ENCODE data around the gene CCDC191.

Gene CCDC191

DNA sequence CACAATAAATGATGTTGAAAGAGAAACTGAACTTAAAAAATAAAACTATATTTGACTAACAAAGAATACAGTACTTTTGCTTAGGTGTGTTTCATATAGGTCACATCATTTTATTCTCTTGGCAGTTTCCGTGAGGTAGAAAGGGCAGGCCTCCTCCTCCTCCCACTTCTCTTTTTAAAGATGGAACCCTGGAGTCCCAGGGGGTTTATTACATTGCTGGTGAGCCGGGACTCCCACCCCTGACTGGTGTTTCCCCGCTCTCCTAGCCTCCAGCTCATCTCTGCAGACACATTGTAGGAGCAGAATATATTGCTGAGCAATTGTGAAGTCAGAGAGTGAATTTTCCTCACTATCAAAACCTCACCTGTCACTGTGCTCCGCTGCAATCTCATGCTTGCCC, 78.5 kb downstream of the CCDC191 start:
- H3K36me3 ChIP-seq (ENCODE audit: control insufficient read depth, insufficient read depth, low read length) = no peaks in the 10 kb centered on the region
- no peak overlapping the region for H3K4me3 ChIP-seq (ENCODE audit: low read length)
- H3K27me3 ChIP-seq (ENCODE audit: insufficient read depth, low read length, poor library complexity) = no peaks in the 10 kb centered on the region
- no peak overlapping the region for H2BK120ac ChIP-seq (ENCODE audit: low read depth, low read length)
- H3K79me2 ChIP-seq (ENCODE audit: control insufficient read depth, insufficient read depth, low read length) = no peaks in the 10 kb centered on the region
- H4K5ac ChIP-seq (ENCODE audit: low read length) = no peak overlapping the region
- H2BK5ac ChIP-seq (ENCODE audit: low read length) = no peak overlapping the region
- H3K27ac ChIP-seq (ENCODE audit: low read depth, low read length) = no peak overlapping the region
- H2AK5ac ChIP-seq (ENCODE audit: low read length) = no peak overlapping the region
- no peak overlapping the region for H3K4ac ChIP-seq (ENCODE audit: low read depth, low read length)
- no peak overlapping the region for H4K8ac ChIP-seq (ENCODE audit: low read depth, low read length)
- no peak overlapping the region for H3K4me2 ChIP-seq (ENCODE audit: low read length)
- H3K9ac ChIP-seq (ENCODE audit: low read length) = no peak overlapping the region
- no CpG with 5 or more reads among the region's 4 CpGs for WGBS (ENCODE audit: extremely low coverage, insufficient coverage, low lambda C conversion rate)
- H3K79me1 ChIP-seq (ENCODE audit: low read length) = no peaks in the 10 kb centered on the region
- no peak overlapping the region for H3K18ac ChIP-seq (ENCODE audit: low read length)
- H3K56ac ChIP-seq (ENCODE audit: low read length) = no peak overlapping the region
- no peaks in the 10 kb centered on the region for H3K4me1 ChIP-seq (ENCODE audit: control insufficient read depth, low read depth, low read length)
- no peak overlapping the region for H2BK15ac ChIP-seq (replicated peaks; ENCODE audit: low read depth)
- H3K23ac ChIP-seq (ENCODE audit: low read length) = no peak overlapping the region
- no peak for DNase-seq

DNA sequence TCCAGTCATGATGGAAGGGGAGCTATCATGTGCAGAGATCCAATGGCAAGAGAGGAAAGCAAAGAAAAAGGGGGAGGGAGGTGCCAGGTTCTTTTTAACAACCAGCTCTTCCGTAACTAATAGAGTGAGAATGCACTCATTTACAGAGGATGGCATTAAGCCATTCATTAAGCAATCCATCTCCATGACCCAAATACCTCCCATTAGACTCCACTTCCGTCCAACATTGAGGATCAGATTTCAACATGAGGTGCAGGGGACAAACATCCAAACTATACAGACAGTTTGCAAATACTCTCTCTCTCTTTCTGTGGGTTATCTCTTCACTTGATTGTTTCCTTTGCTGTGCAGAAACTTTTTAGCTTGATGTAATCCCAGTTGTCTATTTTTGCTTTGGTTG, 87.3 kb downstream of the CCDC191 start:
- no peak for DNase-seq
- Histone ChIP-seq H3K9ac (ENCODE audit: low read length) (no peak overlapping the region), H3K56ac (ENCODE audit: low read length) (no peak overlapping the region), H3K4ac (ENCODE audit: low read depth, low read length) (no peak overlapping the region), H4K8ac (ENCODE audit: low read depth, low read length) (no peak overlapping the region), H3K79me1 (ENCODE audit: low read length) (no peaks in the 10 kb centered on the region), H3K79me2 (ENCODE audit: control insufficient read depth, insufficient read depth, low read length) (no peaks in the 10 kb centered on the region), H4K5ac (ENCODE audit: low read length) (no peak overlapping the region), H3K18ac (ENCODE audit: low read length) (no peak overlapping the region), H3K27me3 (ENCODE audit: insufficient read depth, low read length, poor library complexity) (no peaks in the 10 kb centered on the region), H3K27ac (ENCODE audit: low read depth, low read length) (no peak overlapping the region), H3K36me3 (ENCODE audit: control insufficient read depth, insufficient read depth, low read length) (no peaks in the 10 kb centered on the region), H3K4me2 (ENCODE audit: low read length) (no peak overlapping the region), H2AK5ac (ENCODE audit: low read length) (no peak overlapping the region), H2BK5ac (ENCODE audit: low read length) (no peak overlapping the region), H3K4me3 (ENCODE audit: low read length) (no peak overlapping the region), H2BK15ac (replicated peaks; ENCODE audit: low read depth) (no peak overlapping the region), H2BK120ac (ENCODE audit: low read depth, low read length) (no peak overlapping the region), H3K4me1 (ENCODE audit: control insufficient read depth, low read depth, low read length) (no peaks in the 10 kb centered on the region), H3K23ac (ENCODE audit: low read length) (no peak overlapping the region)
- WGBS (ENCODE audit: extremely low coverage, insufficient coverage, low lambda C conversion rate) = no CpG with 5 or more reads among the region's 2 CpGs

DNA sequence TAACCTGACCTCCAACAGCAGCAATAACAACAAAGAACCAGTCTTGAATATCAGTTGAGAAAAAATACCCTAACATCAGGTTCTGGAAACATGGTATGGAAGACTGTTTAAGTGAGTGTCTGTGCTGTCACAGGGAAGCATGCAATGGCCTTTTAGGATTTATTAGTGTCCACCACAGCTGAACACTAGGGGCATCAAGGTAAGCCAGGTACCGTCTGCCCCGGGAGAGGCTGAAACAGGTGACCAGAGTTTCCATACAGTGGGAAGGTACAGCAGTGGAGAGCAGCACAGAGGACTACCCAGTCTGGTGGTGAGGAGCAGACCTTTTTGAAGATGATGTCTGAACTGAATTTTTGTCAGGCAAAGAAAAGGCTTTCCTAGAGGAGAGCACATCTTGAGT, 90.2 kb downstream of the CCDC191 start:
- Histone ChIP-seq H4K8ac (ENCODE audit: low read depth, low read length) (no peak overlapping the region), H3K4me1 (ENCODE audit: control insufficient read depth, low read depth, low read length) (no peaks in the 10 kb centered on the region), H3K56ac (ENCODE audit: low read length) (no peak overlapping the region), H2BK5ac (ENCODE audit: low read length) (no peak overlapping the region), H3K27ac (ENCODE audit: low read depth, low read length) (no peak overlapping the region), H3K27me3 (ENCODE audit: insufficient read depth, low read length, poor library complexity) (no peaks in the 10 kb centered on the region), H2BK15ac (replicated peaks; ENCODE audit: low read depth) (no peak overlapping the region), H3K4me3 (ENCODE audit: low read length) (no peak overlapping the region), H3K9ac (ENCODE audit: low read length) (no peak overlapping the region), H3K4ac (ENCODE audit: low read depth, low read length) (no peak overlapping the region), H4K5ac (ENCODE audit: low read length) (no peak overlapping the region), H3K79me1 (ENCODE audit: low read length) (no peaks in the 10 kb centered on the region), H3K36me3 (ENCODE audit: control insufficient read depth, insufficient read depth, low read length) (no peaks in the 10 kb centered on the region), H2BK120ac (ENCODE audit: low read depth, low read length) (no peak overlapping the region), H3K23ac (ENCODE audit: low read length) (no peak overlapping the region), H3K79me2 (ENCODE audit: control insufficient read depth, insufficient read depth, low read length) (no peaks in the 10 kb centered on the region), H3K4me2 (ENCODE audit: low read length) (no peak overlapping the region), H2AK5ac (ENCODE audit: low read length) (no peak overlapping the region), H3K18ac (ENCODE audit: low read length) (no peak overlapping the region)
- DNase-seq = peak; percentile 23
- no CpG with 5 or more reads among the region's 2 CpGs for WGBS (ENCODE audit: extremely low coverage, insufficient coverage, low lambda C conversion rate)

DNA sequence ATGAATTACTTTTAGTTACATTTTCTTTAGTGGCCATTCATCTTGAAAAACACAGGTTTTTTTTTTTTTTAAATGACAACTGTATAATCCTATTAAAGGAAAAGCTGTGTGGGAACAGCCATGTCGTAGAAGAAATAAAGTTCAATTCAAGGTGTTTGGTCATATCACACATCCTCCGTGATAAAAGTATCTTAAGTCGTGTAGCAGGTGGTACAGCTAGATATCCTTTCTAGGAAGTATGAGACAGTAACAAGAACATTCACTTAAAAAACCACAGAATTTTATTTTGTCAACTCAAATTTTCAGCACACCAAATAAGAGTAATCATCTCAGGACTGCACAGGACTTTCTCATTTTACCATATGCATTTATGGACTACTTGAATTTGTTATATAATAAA, 92.4 kb downstream of the CCDC191 start:
- H3K23ac ChIP-seq (ENCODE audit: low read length) = no peak overlapping the region
- H2AK5ac ChIP-seq (ENCODE audit: low read length) = no peak overlapping the region
- no CpG with 5 or more reads among the region's 3 CpGs for WGBS (ENCODE audit: extremely low coverage, insufficient coverage, low lambda C conversion rate)
- H4K5ac ChIP-seq (ENCODE audit: low read length) = no peak overlapping the region
- H3K79me1 ChIP-seq (ENCODE audit: low read length) = no peaks in the 10 kb centered on the region
- no peak overlapping the region for H3K4ac ChIP-seq (ENCODE audit: low read depth, low read length)
- H3K4me3 ChIP-seq (ENCODE audit: low read length) = no peak overlapping the region
- no peak overlapping the region for H3K4me2 ChIP-seq (ENCODE audit: low read length)
- no peak overlapping the region for H2BK15ac ChIP-seq (replicated peaks; ENCODE audit: low read depth)
- no peak overlapping the region for H2BK120ac ChIP-seq (ENCODE audit: low read depth, low read length)
- no peak for DNase-seq
- no peak overlapping the region for H3K18ac ChIP-seq (ENCODE audit: low read length)
- H3K9ac ChIP-seq (ENCODE audit: low read length) = no peak overlapping the region
- no peak overlapping the region for H3K27ac ChIP-seq (ENCODE audit: low read depth, low read length)
- H3K79me2 ChIP-seq (ENCODE audit: control insufficient read depth, insufficient read depth, low read length) = no peaks in the 10 kb centered on the region
- no peaks in the 10 kb centered on the region for H3K36me3 ChIP-seq (ENCODE audit: control insufficient read depth, insufficient read depth, low read length)
- no peak overlapping the region for H4K8ac ChIP-seq (ENCODE audit: low read depth, low read length)
- H3K56ac ChIP-seq (ENCODE audit: low read length) = no peak overlapping the region
- H3K27me3 ChIP-seq (ENCODE audit: insufficient read depth, low read length, poor library complexity) = no peaks in the 10 kb centered on the region
- no peak overlapping the region for H2BK5ac ChIP-seq (ENCODE audit: low read length)
- no peaks in the 10 kb centered on the region for H3K4me1 ChIP-seq (ENCODE audit: control insufficient read depth, low read depth, low read length)

DNA sequence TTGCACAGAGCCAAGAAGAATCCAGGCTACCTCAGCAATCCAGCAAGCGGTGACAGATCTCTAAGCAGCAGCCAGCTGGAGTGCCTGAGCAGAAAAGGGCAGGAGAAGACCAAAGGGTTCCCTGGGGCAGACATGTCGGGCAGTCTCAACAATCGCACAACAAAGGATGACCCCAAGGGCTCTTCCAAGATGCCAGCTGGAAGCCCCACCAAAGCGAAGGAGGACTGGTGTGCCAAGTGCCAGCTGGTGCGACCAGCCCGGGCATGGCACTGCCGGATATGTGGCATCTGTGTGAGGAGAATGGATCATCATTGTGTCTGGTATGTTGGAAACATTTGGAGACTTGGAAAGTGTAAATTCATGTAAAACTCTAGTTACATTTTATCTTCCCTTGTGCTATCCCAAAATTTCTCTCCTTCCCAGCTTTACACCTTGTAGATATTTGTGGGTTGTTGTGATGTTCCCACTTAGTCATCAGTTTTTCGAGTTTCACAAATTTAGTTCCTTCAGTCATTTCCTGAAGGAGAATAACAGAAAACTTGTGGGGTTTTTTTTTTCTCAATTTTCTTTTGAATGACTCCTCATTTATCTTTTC, 102.1 kb downstream of the CCDC191 start:
- Histone ChIP-seq H2BK5ac (ENCODE audit: low read length) (no peak overlapping the region), H3K4me2 (ENCODE audit: low read length) (no peak overlapping the region), H3K27ac (ENCODE audit: low read depth, low read length) (no peak overlapping the region), H2BK120ac (ENCODE audit: low read depth, low read length) (no peak overlapping the region), H3K18ac (ENCODE audit: low read length) (no peak overlapping the region), H3K36me3 (ENCODE audit: control insufficient read depth, insufficient read depth, low read length) (no peaks in the 10 kb centered on the region), H2BK15ac (replicated peaks; ENCODE audit: low read depth) (no peak overlapping the region), H3K9ac (ENCODE audit: low read length) (no peak overlapping the region), H4K5ac (ENCODE audit: low read length) (no peak overlapping the region), H4K8ac (ENCODE audit: low read depth, low read length) (no peak overlapping the region), H3K56ac (ENCODE audit: low read length) (no peak overlapping the region), H3K79me1 (ENCODE audit: low read length) (no peaks in the 10 kb centered on the region), H3K79me2 (ENCODE audit: control insufficient read depth, insufficient read depth, low read length) (no peaks in the 10 kb centered on the region), H3K4ac (ENCODE audit: low read depth, low read length) (no peak overlapping the region), H3K4me3 (ENCODE audit: low read length) (no peak overlapping the region), H3K4me1 (ENCODE audit: control insufficient read depth, low read depth, low read length) (no peaks in the 10 kb centered on the region), H3K23ac (ENCODE audit: low read length) (no peak overlapping the region), H3K27me3 (ENCODE audit: insufficient read depth, low read length, poor library complexity) (no peaks in the 10 kb centered on the region), H2AK5ac (ENCODE audit: low read length) (no peak overlapping the region)
- WGBS (ENCODE audit: extremely low coverage, insufficient coverage, low lambda C conversion rate) = no CpG with 5 or more reads among the region's 8 CpGs
- no peak for DNase-seq

DNA sequence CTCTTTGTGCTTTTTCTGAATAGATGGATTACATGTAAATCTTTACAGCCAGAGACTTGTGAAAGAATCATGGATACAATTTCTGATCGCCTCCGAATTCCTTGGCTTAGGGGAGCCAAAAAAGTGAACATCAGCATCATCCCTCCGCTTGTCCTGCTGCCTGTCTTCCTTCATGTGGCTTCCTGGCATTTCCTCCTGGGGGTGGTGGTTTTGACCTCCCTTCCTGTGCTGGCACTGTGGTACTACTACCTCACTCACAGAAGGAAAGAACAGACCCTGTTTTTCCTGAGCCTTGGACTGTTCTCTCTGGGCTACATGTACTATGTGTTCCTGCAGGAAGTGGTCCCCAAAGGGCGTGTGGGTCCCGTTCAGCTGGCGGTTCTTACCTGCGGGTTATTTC, 102.6 kb downstream of the CCDC191 start:
- no peak overlapping the region for H2BK15ac ChIP-seq (replicated peaks; ENCODE audit: low read depth)
- H3K27ac ChIP-seq (ENCODE audit: low read depth, low read length) = no peak overlapping the region
- H3K56ac ChIP-seq (ENCODE audit: low read length) = no peak overlapping the region
- no peak overlapping the region for H4K5ac ChIP-seq (ENCODE audit: low read length)
- H3K23ac ChIP-seq (ENCODE audit: low read length) = no peak overlapping the region
- H2BK120ac ChIP-seq (ENCODE audit: low read depth, low read length) = no peak overlapping the region
- H2AK5ac ChIP-seq (ENCODE audit: low read length) = no peak overlapping the region
- H3K4ac ChIP-seq (ENCODE audit: low read depth, low read length) = no peak overlapping the region
- no peak overlapping the region for H2BK5ac ChIP-seq (ENCODE audit: low read length)
- no CpG with 5 or more reads among the region's 7 CpGs for WGBS (ENCODE audit: extremely low coverage, insufficient coverage, low lambda C conversion rate)
- no peak overlapping the region for H3K4me3 ChIP-seq (ENCODE audit: low read length)
- no peaks in the 10 kb centered on the region for H3K36me3 ChIP-seq (ENCODE audit: control insufficient read depth, insufficient read depth, low read length)
- H3K18ac ChIP-seq (ENCODE audit: low read length) = no peak overlapping the region
- H4K8ac ChIP-seq (ENCODE audit: low read depth, low read length) = no peak overlapping the region
- H3K27me3 ChIP-seq (ENCODE audit: insufficient read depth, low read length, poor library complexity) = no peaks in the 10 kb centered on the region
- no peak overlapping the region for H3K9ac ChIP-seq (ENCODE audit: low read length)
- peaks cover 1% of the 10 kb centered on the region for H3K4me1 ChIP-seq (ENCODE audit: control insufficient read depth, low read depth, low read length)
- no peaks in the 10 kb centered on the region for H3K79me2 ChIP-seq (ENCODE audit: control insufficient read depth, insufficient read depth, low read length)
- H3K4me2 ChIP-seq (ENCODE audit: low read length) = no peak overlapping the region
- no peak for DNase-seq
- H3K79me1 ChIP-seq (ENCODE audit: low read length) = no peaks in the 10 kb centered on the region
